ENCODE measurements around the gene PSMB7.

Gene PSMB7

DNA sequence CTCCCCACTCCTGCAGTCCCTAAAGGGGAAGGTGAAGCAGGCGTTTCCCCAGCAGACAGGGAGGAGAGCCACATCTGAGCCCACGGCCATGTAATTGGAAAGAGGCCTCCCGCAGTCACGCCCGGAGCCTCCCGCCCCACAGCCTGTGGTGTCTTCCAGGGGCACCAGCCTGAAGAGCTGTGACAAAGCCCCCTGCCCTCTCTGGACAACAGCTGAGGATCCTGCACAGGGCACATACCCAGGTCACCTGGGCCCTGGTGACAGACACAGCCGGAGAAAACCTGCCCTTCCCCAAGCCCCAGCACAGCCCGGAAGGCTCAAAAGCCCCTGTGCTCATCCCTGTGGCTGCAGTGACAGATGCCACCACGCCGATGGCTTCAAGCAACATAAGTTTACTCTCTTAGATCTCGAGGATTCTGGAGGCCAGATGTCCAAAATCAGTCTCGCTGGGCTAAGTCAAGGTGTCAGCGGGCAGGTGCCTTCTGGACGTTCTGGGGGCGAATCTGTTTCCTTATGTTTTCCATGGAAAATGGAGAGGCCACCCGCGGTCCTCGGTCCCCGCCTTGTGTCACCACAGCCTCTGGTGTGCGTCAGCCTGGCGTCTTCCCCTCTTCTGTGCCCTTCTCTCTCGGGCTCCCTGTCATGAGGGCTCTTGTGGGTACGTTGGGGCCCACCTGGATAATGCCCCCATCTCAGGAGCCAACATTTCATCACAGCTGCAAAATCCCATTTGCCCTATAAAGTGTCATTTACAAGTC lies 71.5 kb downstream of the PSMB7 start:
- DNase-seq, result no peak

DNA sequence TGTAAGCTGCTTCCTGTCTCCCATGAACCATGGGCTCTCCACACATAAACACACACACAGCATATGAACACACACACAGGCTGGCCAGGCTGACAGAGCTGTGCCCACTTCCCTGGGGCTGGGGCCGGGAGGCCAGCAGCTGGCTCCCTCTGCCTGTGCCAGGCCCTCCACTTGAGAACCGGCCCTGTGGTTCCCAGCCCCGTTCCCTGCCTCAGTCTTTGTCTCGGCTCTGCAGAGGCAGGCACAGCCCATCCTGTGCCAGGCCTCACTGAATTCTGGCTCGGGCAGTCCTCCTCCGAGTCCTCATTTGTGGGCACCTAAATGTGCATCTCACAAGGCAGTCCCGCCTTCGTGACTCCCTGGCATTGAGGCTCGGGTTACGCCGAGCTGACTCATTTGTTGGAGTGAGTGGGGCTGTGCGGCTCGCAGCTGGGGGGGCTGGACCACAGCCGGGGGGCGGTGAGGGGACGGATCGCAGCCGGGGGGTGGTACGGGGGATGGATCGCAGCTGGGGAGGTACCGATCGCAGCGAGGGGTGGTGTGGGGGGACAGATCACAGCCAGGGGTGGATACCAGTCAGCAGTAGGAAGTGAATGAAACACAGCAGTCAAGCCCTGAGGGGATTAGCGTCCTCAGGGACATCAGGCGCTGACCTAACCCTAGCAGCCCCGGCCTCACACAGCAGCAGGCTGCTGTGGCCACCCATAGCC lies 72.3 kb downstream of the PSMB7 start:
- no peak for DNase-seq

DNA sequence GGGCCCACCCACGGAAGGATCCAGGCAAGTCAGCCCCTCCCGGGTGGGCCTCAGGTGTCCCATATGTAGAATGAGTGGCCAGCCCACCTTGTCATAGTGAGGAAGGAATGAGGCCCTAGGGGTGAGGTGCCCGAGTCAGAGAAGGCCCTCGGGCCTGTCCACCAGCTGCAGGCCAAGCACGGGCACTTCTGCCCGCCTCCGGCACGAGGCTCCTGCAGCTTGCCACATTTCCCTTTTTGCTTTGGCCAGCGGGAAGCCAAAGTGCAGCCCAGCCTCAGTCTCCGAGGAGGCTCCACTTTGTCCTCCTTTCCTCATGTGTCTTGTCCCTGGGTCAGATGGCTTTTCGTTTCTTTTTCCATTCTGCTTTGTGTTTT lies 72.9 kb downstream of the PSMB7 start:
- DNase-seq, result no peak

DNA sequence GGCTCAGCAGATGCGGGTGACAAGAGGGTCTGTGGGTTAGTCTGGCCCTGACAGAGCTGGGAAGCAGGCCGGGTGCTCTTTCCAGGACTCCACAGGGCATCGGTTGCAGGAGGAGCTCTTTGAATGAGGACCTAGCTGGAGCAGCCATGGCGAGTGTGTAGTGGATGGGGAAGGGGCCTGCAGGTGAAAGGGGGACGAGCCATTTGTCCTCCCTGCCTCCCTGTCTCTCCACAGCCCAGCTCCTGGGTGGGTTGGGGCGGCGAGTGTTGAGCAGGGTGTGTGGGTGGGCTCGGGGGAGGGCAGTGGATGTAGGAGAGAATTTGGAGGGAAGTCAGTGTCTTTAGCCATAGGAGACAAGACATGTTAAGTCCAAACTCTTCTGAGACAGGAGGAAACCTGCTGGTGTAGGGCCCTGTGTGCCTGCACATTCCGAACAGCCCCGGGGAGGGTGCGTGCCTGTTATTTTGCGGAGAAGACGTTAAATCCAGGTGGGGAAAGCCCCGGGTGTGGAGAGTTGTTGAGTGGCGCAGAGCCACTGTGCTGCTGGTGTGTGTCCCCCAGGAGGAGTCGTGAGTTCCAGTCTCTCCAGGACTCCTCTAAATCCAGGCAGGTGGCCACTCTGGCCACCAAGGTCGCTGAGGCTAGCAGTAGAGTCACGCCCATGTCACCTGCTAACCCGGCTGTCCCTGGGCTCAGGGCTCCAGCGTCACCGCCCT lies 73.6 kb downstream of the PSMB7 start:
- no peak for DNase-seq

DNA sequence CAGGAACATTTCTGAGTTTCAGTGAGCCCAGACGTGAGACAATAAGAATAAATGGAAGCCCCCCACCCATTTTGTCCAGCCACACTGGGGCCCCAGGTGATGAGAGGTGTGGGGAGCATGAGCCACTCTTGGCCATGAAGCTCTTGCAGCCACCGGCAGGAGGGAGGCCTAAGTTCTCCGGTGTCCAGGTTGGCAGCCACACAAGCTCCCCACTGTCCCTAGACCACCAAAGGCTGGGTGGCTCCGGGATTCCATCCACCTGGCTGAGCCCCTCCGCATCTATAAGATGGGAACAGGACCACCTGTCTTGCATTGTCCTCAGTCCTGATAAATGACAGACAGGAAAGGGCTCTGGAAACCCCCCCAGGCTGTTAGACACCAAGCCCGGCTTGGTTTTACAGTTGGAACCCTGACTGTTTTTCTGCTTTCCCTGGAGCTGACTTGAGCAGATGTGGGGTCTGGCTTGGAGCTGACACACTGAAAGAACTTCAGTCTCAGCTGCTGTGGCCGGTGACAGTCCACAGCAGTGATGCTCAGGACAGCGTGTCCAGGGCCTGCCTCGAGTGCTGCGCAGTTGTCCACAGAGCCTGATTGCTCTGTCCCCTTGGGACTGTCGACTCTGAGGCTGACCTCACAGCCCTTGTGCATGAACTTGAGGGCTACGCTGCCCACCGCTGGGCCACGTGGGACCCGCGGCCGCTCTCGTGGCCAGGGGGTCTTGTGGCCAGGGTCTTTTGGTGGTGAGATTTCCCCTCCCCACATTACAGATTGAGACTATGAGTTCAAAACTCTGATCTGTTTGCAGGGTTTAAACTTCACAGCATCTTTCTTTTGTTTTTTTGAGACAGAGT lies 74.8 kb downstream of the PSMB7 start:
- no peak for DNase-seq

DNA sequence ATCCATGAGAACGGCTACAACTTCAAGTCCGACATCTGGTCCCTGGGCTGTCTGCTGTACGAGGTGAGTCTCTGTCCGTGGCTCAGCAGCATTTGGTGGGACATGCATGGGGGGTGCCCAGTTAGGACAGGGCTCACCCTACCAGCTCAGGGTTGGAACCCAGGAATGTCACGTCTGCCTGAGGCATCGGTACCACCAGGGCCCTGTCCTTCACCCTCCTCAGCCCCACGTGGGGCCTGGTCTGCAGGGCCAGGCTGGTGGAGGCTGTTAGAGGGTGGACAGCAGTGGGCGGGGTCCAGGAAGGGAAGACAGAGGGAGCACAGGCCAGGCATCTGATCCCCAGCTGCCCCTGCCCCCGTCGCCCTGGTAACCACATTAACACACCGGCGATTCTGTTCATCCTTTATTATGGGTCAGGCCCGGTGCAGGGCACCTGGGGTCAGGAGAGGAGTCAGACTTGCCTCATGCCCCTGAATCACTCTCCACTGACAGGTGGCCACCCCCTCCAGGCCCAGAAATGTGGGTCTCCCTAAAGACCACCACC lies 75.6 kb downstream of the PSMB7 start:
- DNase-seq, result no peak

DNA sequence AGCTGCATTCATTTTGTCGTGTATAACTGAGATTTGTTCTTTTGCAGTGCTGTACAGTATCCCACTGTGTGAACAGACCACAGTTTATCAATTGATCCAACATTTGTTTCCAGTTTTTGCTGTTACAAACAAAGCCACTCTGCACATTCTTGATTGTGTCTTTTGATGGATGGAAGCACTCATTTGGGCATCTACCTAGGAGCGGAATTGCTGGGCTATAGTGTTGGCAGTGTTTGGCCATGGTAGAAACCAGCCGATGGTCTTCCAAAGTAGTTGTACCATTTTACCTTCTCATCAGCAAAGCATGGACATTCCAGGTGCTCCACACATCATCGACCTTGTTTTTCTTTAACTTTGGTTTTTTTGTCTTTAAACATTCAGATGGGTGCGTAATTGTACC lies 77.7 kb downstream of the PSMB7 start:
- no peak for DNase-seq

DNA sequence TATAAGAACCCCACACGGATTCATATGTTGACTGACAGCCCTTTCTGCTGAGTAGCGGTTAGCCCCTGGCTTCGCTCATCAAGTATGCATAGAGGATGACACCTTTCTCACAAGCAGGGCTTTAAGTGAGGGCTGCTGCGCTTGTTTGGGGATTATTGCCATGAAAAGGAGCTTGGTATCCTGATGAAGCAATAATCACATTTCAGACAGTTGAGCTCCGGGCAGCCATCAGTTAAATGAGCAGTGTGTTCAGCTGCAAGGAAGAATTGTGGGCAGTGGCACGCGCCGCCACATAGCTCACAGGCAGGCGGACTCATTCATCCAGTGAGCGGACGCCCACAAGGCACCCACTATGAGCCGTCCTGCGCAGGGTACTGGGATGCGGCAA lies 79.9 kb downstream of the PSMB7 start:
- DNase-seq, result no peak

DNA sequence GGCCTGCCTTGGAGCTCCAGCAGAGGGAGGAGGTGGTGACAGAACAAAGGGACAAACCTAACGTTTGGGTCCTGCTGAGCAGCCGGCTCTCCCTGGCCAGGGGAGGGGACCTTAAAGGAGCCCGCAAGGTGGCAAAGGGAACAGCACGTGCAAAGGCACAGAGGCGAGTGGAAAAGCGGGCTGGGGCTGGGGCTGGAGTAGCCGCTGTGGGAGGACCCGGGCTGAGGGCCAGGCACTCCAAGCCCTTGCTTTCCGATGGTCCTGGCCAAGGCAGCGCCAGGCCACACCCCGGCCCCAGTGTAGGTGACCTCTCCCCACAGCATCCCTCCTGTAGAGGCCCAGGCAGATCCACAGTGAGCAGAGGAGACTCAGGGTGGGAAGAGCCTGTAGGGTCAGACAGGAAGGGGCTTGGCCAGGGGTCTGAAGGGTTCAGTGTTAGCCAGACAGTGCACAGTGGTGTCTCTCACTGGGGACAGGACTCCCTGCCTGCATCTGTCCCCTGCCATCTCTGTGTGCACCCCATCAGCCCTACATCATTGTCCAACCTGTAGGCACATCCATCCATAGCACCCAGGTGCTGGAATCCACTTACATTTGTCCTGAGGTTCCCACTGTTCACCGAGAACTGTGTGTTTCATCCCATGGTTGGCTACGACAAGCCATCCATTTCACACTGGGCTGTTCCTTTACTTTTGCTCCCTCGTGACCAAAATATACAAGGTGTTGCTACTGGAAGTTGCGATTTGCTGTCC lies 80.5 kb downstream of the PSMB7 start:
- DNase-seq, result no peak

DNA sequence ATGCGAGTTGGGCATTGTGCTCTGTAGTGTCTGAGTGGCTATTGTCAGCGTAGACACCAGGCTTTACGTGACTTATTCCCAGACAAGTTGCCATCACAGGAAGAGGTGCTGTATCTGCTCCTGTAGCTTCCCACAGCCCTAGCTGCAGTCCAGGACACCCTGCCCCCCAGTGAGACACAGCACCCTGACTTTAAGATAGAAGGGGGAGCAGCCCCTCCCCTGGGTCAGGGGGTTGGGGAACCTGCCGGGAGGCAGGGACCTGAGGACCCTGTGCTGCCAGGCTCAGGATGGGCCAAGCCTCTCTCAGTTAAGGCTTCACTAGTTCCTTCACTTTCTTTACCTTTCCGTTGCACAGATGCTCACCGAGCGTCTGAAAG lies 82.1 kb downstream of the PSMB7 start:
- no peak for DNase-seq

DNA sequence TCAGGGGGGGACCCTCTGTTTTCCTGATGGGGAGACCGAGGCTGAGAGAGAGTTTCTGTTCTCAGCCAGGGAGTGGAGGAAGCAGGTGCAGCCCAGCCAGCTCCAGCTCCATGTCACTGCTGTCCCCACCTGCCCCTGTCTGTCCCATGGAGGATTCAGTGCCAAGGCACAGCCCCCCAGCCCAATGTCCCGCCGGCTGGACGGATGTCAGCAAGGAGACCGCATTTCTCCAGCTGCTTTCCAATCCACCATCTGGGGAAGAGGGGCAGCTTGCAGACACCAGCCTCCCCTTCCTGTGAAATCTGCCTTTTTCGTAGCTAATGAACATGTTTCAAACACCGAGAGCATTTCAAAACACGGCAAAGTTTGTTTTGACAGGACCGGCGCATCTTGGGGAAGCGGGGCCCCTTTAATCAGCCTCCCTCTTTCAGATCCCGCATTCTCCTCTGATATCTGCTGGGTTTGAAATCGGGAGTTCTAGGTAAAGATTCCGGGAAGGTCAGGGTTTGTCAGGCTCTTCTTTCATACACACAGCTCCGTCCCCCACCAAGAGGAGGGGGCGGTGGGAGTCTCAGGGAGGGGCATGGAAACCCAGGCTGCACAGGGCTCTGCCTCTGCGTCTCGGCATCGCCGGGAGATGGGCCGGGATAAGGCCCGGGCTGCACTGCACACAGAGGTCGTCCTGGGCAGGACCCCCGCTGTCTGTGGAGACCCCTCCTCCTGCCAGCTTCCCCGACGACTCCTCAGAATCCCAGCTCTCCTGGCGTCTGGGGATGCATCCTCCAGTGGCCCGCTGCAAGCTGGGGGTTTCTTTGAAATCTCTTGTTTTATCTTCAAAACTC lies 82.7 kb downstream of the PSMB7 start:
- DNase-seq, result no peak

DNA sequence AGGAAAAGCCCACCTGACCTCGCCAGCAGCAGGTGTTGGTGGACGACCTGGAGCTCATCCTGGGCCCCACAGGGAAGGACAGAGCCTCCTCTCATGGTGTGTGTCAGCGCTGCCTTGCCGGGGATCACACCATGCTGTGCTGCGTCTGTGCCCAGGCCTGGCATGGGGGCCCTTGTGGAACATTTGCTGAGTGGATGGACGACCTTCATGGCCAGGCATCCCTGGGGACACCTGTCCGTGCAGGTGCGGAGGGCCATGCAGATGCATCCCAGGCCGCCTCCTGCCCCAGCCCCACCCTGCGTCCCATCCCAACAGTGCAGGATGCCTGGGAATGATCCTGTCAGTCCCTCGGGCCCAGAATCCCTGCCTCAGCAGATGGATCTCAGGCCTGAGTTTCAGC lies 83.7 kb downstream of the PSMB7 start:
- no peak for DNase-seq

DNA sequence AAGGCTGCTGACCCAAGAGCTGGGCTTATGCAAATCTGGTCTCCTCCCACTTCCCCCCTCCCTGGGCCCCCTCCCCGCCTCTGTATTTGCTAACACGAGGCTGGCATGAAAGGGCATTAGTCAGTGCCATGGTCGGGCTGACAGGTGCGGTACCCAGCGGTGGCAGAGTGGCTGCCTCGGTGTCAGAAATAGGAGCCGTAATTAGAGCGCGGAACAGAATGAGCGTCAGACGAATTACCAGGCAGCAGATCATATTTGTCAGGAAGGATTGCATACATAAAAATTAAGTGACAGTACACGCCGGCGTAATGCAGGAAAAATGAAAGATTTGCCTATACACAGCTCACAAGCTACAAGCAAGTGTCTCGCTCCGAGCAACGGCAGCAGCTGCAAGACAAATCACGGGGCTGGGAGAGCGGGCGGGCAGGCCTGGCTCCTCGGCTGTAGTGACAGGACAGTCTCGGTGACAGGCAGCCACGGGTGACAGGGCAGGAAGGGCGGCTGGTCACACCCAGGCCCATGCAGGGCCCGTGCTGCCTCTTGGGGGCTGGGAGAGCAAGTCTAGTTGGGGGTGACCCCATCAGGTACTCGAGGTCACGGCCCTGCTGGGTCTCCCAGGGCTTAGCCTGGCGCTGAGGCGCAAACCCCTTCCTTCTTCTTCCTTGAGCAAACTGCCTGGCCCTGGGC lies 85.1 kb downstream of the PSMB7 start:
- no peak for DNase-seq

DNA sequence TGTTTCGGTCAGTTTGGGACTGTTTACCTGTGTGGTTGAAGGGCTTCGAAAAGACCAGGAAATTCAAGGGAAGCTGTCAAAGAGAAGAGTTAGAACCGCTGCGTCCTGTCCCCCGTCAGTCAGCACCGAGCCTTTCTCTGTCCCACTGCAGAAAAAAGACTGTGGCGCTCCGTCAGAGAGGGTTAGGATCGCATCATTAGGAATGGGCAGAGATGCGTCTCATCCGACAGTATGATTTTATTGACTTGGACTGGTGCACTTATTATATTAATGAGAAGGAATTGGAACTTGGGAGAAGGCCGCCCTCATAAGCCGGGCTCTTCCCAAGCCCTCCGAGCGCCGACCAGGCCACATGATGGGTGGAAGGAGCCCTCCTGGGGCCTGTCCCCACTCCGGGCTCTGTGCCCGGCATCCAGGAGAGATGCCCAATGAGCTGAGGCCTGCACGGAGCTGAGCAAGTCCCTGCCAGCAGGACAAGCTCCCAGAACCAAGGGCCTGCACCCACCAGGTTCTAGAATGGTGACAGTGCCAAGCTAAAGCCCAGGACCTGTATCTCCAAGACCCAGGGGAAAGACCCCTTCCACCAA lies 85.9 kb downstream of the PSMB7 start:
- DNase-seq, result no peak

DNA sequence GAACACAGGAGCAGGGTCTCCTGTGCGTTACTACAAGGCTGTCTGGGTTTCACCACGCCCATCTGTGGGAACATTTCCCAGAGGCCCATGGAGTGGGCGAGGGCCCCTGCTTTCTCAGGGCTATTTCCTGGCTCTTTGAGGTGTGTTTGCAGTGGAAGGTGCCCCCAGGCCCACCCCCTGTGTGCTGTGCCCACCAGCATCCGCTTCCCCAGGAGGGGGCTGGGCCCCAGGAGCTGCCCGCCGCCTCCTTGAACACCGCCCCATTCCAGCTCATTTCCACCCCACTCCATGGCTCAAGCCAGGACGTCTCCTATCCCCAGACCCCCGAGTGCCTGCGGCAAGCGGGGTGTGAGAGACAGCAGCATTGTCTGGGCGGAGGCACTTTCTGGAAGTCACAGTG lies 87.0 kb downstream of the PSMB7 start:
- no peak for DNase-seq

DNA sequence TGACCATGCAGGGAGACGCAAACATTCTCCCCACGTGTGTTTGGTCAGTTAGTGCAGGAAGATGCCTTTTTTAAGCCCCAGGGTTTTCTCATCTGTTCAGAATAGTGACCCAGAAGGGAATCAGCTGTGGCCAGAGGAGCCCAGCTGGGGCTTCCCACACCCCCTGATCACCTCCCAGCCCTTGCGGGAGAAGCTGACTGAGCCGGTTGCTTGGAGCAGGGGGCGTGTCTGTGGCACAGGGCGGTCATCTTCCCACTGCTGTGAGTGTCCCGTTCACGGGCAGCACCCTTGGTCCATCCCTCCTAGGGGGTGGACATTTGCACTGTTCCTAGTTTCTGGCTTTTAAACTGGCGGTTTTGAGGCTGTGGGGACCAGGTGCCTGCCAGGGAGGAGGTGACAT lies 87.8 kb downstream of the PSMB7 start:
- no peak for DNase-seq

DNA sequence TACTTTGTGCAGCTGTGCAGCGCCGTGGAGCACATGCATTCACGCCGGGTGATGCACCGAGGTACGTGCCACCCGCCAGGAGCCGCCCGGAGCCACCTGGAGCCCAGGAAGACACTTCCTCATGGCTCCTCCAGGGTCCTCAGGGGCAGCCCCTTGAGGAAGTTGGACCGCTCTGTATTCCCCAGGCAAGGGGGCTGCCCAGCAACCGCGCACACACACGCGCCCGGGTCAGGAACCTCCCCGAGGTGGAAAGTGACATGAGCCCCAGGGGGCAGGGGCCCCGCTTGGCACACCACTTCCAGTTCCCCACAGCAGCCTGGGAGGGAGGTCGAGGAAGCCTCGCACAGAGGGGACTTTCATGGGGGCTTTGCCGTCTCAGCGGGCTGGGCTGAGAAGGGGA lies 88.9 kb downstream of the PSMB7 start:
- DNase-seq, result no peak

DNA sequence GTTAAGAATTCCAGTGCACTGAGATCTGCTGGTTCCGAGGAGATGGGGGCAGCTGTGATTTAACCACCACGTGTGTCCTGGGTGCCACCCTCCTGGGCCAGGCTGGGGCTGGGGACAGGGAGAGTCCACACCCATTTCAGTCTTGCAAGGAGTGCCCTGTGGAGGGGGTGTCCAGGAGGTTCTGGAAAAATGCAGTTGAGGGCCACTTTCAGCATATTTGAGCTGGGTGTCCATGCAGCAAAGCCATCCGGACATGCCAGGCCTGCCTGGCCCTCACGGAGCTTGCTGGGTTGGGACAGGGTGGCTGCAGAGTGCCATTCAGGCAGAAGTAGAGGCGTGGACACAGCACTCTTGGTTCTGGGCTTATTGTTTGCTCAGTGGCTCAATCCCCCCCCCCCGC lies 89.4 kb downstream of the PSMB7 start:
- no peak for DNase-seq

DNA sequence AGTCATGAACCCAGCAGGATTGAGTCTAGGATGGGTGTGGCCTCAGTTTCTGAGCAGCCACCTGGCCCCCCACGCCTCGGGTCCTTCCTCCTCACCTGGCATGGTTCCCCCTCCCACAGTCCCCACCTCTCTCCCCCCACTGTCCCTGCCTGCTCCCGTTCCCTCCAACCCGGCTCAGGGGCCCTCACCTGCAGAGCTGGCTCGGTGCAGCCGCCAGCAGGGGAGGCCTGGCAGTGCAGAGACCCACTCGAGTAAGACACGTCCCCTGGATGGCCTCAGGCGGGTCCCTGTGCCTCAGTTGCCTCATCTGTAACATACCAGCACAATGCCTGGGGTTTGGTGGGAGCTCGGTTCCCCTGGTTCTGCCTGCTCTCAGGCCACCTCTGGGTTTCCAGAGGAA lies 91.3 kb downstream of the PSMB7 start:
- no peak for DNase-seq
